NK-92 (cell line): Measurements from ENCODE around the gene S1PR3.

Source experiments
- DNase-seq: peaks from one replicate; lab custom pipeline; 2025; ENCODE audit not compliant: unreplicated experiment; lab: John Stamatoyannopoulos, UW

The S1PR3 gene

DNA sequence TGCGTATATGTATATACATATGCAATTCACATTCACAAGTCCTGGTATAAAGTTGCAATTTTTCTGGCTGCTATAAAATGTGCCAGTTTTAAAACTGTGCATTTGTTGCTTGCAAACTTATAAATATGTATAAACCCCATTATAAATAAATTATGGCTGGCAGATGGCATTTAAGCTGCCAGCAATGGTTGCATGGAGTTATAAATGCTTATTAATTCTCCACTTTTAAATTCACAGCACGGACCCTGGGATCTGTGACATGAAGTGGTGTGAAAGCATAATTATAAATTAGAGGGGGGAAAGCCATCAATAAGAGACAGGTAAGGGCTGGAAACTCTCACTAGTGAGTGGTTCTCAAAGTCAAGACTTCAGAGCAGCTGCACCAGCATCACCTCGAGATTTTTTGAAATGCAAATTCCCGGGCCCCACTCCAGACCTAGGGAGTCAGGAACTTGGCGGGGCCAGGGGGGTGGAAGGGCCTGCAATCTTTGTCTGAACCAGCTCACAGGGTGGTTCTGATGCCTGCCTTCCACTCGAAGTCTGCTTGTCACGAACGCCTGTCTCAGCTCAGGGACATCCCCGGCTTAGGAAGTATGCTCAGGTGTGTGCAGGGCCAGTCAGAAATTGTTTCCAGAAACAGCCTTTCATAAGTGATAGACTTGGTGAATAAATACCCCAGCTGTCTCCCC, 16.9 kb downstream of the S1PR3 start:
- DNase-seq: no peak

DNA sequence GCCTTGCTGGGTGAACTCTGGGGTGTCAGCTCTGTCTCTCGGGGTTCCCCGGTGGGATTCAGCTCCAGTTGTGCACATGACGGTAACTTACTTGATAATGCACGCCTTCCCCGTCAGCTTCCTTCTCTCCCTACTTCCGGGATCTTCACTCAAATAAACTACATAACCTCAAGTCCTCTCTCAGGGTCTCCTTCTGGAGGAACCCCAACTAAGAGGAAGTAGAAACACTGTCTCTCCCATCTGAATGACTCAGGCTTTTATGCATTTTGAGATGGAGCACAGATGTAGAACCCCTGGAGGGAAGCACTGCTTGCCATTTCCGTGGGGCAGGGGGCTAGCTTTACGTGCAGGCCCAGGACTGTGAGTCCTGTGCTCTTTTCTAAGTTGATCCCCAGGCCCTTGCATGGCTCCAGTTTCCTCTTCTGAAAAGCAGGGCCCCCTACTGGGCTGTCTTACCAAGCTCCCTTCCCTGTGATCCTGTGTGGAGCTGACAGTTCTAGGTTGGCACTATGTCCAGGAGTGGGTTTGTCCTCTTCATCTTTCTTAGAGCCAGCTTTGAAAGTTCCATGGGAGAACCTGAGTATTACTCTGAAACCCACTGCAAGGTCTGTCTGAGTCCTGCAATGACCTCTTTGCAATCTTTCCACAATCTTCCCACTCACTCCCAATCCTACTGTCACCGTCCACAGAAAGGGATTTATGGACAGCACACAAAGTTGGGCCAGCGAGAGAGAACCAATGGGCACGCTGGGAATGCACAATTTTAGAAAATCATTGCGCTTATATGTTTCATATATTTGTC, 17.7 kb downstream of the S1PR3 start:
- no peak for DNase-seq

GRCh38 chr9:89009546-89009840, 18.2 kb downstream of the S1PR3 start:
- no peak for DNase-seq

DNA sequence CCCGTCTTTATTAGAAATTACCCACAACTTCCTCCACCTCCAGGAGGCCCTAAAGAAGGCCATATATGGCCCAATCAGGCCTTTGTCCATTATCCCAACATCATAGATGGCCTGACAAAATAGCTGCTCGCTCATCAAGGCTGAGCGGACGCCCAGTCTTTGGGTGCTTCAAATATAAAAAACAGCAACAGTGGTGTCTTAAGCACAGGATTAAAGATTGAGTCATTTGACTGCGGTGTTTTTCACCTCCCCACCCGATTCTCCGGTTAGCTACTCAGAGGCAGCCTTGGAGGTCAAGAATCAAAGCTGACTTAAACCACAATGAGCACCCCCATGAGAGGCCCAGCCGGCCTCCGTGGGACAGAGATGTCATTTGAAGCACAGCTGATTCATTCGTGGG, 18.8 kb downstream of the S1PR3 start:
- DNase-seq: no peak

- no peak for DNase-seq
Measured at GRCh38 chr9:89010526-89011111, 19.4 kb downstream of the S1PR3 start.

- no peak for DNase-seq
Measured at GRCh38 chr9:89011683-89012082, 20.4 kb downstream of the S1PR3 start.

GRCh38 chr9:89012294-89013042, 21.2 kb downstream of the S1PR3 start:
- no peak for DNase-seq

GRCh38 chr9:89013660-89014059, 22.4 kb downstream of the S1PR3 start:
- DNase-seq: no peak

DNA sequence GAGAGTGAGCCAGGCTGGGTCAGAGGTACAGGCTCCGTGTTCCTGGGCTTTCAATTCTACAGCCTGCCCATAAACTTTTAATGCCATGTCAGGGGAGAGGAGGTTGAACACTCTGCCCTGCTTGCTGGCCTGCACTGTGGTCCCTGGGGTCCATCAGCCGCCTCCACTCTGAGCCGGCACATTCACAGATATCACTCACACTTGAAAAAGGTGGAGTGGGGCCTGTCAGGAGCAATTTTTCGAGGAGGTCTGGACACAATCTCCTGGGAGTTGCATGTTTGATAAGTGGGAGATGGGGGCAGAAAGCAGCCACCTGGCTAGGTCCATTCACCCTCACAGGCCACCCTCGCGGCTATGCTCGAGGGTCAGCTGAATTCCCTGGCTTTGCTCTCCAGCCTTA, 22.9 kb downstream of the S1PR3 start:
- no peak for DNase-seq

- no peak for DNase-seq
Measured at GRCh38 chr9:89015336-89015735, 24.1 kb downstream of the S1PR3 start.

GRCh38 chr9:89020754-89021153, 29.5 kb downstream of the S1PR3 start:
- no peak for DNase-seq

- DNase-seq: no peak
Measured at GRCh38 chr9:89021154-89021803, 30.0 kb downstream of the S1PR3 start.

- no peak for DNase-seq
Measured at GRCh38 chr9:89022001-89022759, 30.9 kb downstream of the S1PR3 start.

- no peak for DNase-seq
Measured at GRCh38 chr9:89022902-89023301, 31.6 kb downstream of the S1PR3 start.

DNA sequence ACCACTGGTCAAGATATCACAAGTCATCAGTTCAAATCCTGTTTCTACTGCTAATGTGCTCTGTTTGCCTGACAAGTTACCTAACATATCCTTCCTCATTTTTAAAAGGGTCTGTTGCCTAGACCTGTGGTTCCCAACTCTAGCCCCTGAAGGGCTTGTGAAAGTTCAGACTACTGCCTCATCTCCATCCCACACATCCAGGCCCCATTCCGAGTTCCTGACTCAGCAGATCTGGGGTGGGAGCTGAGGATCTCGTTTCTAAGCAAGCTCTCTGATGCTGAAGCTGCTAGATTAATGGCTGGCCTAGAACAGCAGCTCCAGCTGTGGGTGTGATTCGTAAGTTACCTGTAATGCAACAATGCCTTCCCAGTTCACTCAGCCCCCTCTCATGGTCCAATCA, 32.5 kb downstream of the S1PR3 start:
- no peak for DNase-seq

- no peak for DNase-seq
Measured at GRCh38 chr9:89024727-89025126, 33.5 kb downstream of the S1PR3 start.

DNA sequence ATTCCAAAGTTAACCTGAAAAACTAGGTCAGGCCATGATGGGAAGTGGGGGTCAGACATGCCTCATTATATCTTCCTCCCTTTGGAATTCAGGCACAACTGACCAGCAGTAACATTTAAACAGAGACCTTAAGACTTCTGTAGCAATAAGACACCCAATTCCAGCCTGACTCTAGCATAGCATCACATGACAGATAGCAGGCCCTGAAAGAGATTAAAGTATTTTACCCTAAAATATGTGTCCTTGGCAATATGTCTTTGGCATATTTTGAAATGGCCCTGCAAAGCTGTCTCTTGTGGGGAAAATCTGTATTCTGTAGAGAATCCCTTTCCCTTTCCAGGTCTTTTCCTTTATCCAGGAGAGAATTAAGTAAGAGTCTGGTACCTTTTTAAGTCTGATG, 34.3 kb downstream of the S1PR3 start:
- DNase-seq: no peak

GRCh38 chr9:89026876-89027275, 35.6 kb downstream of the S1PR3 start:
- no peak for DNase-seq

DNA sequence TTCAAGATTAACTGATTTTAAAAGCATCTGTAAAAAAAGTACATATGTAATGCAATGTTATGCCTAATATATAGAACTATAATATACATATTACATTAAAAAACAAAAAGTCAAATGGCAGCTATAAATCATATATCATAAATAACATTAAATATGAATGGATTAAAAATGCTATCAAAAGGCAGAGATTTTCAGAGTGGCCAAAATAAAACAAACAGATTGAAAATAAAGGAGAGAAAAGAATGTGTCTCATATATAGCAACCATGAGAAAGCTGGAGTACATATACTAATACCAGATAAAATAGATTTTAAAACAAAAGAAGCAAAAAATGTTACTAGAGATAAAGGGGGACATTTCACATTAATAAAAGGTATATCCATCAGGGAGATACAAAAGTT, 38.5 kb downstream of the S1PR3 start:
- no peak for DNase-seq

DNA sequence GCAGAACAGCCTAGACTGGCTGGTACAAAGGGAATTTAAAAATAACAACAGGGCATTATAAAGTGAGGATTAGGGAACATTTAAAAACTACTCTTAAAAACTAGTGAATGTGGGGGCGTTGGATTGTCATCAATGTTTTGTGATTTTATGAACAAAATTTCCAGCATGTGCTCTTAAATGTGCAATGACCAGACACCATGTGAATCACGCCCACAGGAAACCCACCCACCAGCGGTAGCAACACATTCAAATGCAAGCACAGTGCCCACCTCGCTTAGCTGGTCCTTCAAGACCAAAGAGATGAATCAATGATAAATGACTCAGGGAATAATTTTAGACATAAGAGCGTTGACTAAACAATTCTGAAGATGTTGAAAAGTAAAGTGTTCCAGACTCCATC, 40.9 kb downstream of the S1PR3 start:
- DNase-seq: no peak

DNA sequence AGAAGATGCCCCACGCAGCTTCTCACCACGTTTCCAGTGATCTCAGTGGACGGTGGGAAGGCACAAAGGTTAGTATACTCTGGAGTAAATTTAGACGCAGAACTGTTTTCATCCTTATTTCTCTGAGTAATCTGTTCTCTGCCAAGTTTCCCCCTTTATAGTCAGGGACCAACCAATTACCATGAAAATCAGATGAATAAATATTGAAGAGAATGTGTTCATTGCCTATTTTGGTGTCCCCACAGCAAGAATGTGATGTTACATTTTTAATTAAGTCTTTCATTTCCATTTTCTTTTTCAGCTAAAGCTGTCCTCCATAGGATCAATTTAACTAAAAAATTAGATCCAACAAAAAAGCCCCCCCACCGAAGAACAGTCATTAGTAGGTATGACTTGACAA, 41.4 kb downstream of the S1PR3 start:
- no peak for DNase-seq
